Right ventricle myocardium inferior (tissue), 1 donor: ENCODE results near the gene COL6A3. TPM values are rescaled to one million over a fixed set of nuclear protein-coding genes. Genes with fewer than 3 reads are reported as not detected.

Experiments used
- ATAC-seq: fragments of 200-7000 bp; cut with Tn5 transposase; one replicate; pipeline ENCODE4 v1.9.1; 2020; ENCODE audit warnings: mild to moderate bottlenecking, moderate library complexity
- DNase-seq: peaks from one replicate; pipeline ENCODE4 v3.0.0; 2021; ENCODE audit errors: missing footprints
- intact Hi-C: fragments of 100-400 bp; cut with DNase I; formaldehyde crosslinking; loops from one replicate; pipeline ENCODE4 v1.11.0; 2022
- total RNA-seq: library from RNA; stranded (reverse); fragmentation: NEBNext Ultra II Directional; extraction: Animal tissue kit (Norgen Biotek cat#: 25700); gene quantifications from one replicate; pipeline ENCODE4 v1.2.1, GENCODE V29; 2021
- donor health status: DM: no; HTN: yes; CAD: no; lungs with severe emphysema.

COL6A3 gene
- total RNA-seq, 1 donor from 2014 or later, result 84.5 TPM

DNA sequence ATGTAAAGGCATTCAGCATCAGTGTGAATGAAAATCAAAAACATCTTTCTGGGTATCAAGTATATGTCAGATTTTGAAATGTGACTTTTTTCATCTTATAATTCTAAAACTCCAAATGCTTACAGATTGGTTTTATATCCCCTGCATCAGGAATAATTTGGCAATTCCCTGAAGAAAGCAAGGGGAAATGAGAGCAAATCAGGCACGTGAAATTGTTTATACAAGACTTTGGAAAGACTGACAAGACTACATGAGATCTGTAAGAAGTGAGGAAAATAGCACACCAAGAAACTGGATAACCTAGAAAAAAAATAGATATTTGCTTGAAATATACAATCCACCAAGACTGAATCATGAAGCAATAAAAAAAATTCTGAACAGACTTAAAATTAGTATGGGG lies 13.8 kb downstream of the COL6A3 start:
- ATAC-seq (no peak), DNase-seq (no peak)
- intact Hi-C loops, result no loop called here

DNA sequence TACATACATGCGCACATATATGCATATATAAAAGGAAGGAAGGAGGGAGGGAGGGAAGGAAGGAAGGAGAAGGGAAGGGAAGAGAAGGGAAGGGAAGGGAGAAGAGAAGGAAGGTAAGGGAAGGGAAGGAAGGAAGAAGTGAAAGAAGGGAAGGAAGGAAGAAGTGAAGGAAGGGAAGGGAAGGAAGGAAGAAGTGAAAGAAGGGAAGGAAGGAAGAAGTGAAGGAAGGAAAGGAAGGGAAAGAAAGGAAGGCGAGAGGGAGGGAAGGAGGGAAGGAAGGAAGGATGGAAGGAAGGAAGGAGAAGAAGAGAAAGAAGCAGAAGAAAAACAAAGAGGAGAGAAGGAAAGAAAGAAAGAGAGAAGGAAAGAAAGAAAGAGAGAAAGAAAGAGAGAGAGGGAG lies 16.9 kb downstream of the COL6A3 start:
- intact Hi-C loops, result no loop called here

DNA sequence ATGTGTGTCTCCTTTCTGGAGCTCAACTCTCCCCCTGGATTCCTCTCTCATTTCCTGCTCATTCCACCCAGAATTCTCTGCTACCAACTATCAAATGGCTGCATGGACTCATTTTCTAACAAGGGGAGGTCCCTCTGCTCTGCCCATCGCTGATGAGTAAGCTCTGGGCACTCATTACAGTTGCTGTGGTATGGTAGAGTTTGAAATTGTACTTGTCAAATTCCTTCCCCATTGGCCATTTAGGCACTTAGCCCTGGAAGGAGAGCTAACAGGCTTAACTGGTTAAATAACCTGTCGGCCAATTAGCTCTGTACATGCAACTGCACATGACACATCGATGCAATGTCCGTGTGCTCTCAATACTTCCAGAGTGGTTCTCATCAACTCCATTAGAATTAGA lies 20.4 kb downstream of the COL6A3 start:
- DNase-seq (no peak), ATAC-seq (no peak)
- intact Hi-C loops, result no loop called here

More for the DNA sequence above, 16.9 kb downstream of the COL6A3 start:
- no peak for DNase-seq
- ATAC-seq, result no peak

DNA sequence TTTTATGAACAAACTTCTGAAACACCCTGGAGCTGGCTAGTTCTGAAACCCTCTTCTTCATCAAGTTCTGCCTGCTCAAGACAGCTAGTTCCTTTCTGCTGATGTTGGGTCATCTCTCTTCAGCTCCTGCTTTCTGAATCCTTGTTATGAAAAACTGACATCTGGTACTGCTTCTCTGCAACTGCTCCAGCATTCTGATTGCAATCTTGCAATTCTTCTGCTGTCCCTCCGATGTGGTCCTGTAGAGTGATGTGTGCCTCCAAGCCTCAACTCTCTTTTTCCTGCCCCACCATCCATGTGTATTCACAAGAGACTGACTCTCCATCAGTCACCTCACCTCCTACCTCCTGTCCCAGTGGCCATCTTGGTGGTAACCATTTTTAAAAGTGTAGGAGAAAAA lies 21.8 kb downstream of the COL6A3 start:
- intact Hi-C loops, result no loop called here
- DNase-seq (no peak), ATAC-seq (no peak)

DNA sequence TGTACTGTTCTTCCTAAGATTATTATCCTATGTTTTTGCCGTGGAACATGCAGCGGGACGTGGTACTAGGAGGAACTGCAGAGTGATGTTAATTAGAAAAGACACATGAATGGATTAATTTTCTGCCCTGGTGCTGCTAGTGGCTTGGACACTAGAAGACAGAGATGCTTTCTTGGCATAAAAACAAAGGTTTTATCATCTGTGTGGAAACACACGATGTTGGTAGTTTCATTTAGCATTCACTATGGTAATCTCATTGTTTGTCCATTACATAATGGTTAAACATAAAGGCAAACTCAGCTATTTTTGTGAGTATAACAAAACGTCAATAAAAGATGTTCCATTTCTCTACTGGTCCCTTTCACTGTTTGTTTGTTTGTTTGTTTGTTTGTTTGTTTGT lies 22.8 kb downstream of the COL6A3 start:
- ATAC-seq, result no peak
- intact Hi-C loops, result no loop called here
- DNase-seq, result no peak

DNA sequence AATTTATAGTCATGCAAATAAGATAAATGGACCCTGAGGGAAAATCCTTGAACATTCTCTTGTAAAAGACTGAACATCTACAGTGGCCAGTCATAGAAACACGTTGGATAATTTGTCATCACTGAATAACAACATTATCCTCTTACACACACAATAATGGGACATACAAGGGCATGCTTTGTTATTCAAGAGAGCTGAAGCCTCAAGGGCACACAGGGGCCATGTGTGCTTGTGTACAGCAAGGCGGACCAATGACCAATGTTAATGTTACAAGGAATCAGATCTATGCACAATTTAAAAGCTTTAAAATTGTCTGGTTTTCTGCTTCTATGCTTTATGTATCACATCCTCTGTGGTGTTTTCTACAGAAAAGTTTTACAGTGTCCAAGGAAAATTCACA lies 23.7 kb downstream of the COL6A3 start:
- intact Hi-C loops, result no loop called here
- ATAC-seq (no peak), DNase-seq (no peak)

DNA sequence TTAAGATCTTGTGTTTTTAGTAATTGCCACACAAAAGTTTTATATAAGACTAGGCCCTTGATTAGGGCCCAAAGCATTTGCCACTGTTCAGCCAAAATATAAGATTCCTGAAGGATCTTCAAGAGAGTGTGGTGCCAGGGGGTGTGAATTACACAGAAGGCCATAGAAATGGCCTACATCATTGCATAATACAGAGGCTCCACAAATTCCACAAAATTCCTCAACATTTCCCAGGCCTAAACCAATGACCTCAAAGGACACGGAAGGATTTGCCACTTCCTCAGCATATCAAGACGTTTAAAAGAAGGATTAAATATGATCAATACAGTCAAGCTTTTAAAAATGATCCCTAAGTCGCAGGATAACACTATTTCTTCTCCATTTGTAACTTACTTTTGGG lies 24.1 kb downstream of the COL6A3 start:
- intact Hi-C loops, result no loop called here
- DNase-seq (no peak), ATAC-seq (no peak)

DNA sequence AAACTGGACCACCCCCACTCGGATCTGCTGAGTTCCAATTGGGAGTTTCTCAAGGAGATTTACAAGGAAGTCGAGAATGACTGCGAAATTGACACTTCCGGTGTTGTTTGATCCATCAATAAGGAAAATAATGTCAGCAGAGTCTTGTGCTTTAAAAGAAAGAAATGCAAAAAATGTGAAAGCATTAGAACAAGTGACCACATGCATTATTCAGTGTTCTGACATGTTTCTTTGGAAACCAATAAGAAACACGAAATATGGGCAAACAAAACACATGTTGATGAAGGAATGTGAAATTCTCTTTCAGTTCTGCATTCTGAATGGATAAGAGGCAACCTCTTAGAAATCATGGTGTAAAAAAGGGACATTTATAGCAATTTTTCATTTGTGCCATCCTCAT lies 25.9 kb downstream of the COL6A3 start:
- intact Hi-C loops, result no loop called here
- ATAC-seq (no peak), DNase-seq (no peak)

DNA sequence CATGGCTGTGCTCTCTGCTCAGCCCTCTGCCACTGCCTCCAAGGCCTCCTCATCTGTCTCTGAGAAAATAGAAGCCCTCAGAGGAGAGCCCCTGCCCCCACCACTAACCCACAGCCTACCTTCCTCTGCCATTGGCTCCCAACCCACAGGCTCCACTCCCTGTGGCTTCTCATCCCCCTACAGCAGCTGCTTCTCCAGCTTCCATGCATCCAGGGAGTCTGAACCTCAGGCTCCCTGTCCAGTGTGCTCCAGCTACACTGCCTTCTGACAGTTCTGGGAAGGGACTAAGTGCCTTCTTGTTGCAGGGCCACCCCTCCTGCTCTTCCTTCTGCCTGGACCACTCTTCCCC lies 29.3 kb downstream of the COL6A3 start:
- ATAC-seq, result no peak
- intact Hi-C loops, result no loop called here
- DNase-seq, result no peak

DNA sequence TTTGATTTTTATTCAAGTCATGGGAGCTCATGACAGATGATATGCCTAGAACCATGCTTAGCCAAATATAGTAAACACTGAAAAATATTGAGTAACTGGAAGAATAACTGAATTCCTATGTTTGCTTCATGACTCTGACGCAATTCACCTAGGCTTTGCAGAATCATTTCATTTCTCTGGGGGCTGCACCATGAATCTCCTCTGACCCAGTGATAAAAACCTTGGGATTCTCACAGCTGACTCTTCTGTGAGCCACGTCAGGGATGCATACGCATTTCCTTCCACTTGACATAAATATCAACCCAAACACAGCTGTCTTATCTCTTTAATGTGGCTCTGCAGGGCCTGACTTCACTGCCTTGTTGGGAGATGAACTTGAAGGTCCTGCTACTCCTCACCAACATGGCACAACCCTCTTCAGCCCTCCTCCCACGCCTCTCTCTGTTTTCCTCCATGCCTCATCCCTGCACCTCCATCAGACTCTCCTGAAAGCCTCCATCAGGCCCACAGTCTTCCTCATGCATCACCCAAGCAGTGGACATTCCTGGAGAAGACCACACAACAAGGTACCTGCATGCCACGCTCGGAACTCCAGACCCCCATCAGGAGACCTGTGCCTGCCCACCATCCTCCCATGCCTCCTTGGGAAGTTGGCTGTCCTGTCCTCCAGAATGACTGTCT lies 29.8 kb downstream of the COL6A3 start:
- DNase-seq, result no peak
- intact Hi-C loops, result no loop called here
- ATAC-seq, result peak; percentile 23

DNA sequence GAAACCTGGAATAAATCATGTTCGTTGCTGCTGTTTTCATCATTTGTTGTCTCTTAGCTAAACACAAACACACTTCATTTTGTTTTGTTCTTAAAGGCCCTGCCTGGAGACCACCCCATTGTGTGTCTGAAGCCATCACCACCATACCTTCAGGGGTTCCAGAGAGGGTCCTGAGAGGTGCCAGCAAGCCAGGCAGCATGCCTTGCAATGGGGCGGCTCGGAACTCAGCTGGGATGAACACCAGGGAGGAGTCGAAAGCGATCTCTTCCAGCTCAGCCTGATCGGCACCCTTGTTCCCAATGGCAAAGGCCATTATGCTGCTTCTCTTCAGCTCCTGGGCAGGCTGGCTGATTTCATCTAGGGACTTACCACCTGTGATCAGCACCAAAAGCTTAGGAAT lies 33.2 kb downstream of the COL6A3 start:
- DNase-seq, result no peak
- intact Hi-C loops, result no loop called here
- no peak for ATAC-seq

DNA sequence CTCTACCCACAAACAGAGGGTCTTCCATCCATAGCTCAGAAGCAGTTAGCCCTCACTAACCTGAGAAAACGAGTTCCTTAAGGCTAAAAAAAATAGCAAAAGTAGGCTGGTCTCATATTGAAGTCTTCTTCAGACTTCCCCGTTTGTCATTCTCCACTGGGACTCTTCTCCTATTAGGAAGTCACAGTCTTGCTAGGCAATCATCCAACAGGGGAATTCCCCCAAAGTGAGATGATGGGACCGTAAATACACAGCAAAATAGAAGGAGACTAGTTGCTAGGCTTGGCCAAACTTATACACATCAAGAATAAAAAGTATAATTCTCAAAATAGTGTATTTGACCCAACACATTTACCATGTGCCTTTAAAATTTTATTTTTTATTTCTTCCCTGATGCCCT lies 34.3 kb downstream of the COL6A3 start:
- ATAC-seq, result no peak

DNA sequence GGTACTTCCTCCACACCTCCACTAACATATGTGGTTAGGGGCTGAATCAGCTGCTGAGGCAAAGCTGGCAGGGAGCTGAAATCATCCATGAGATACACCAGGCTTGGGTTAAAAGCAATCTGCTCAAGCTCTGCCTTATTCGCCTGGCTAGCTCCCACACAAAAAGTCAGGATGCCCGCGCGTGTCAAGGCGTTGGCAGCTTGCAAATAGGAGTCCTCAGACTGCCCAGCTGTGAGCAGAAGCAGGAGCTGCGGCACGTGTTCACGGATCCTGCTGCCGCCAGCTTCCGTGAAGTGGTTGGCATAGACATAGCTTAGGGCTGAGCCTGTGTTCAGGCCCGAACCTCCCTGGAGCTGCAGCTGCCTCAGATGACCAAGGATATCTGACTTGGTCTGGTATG lies 35.3 kb downstream of the COL6A3 start:
- ATAC-seq, result no peak
- intact Hi-C loops, result no loop called here
- no peak for DNase-seq

More for the DNA sequence above, 34.3 kb downstream of the COL6A3 start:
- intact Hi-C loops, result no loop called here
- no peak for DNase-seq

DNA sequence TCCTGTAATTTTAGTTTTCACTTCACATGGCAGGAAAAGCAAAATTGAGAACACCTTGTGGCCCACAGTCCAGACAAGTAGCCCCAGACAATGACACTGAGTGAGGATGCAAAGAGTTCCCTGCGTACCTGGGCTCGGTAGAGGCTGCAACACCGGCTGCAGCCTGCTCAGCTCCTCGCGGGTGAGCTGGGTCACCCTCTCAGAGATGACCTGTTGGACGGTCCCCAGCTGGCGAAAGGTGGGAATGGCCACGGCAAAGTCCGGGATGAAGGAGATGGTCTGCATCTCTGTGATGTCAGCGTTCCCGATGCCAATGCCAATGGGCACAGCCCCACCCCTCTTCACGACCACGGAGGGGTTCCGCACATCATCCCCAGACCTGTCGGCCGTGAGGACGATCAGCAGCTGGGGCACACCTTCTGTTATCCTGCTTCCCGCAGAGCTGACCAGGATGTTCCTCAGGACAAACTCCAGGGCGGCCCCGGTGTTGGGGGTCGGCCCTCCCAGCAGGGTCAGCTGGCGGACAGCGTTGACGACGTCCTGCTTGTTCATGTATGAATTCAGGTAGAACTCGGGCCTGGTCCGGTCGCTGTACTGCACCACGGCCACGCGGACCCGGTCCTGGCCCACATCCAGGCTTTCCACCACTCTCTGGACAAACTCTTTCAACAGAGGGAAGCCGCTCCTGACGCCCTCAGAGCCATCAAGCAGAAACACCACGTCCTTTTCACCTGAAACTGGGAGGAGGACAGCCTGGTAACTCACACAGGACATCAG lies 39.5 kb downstream of the COL6A3 start:
- intact Hi-C loops, result no loop called here
- DNase-seq (no peak), ATAC-seq (no peak)

DNA sequence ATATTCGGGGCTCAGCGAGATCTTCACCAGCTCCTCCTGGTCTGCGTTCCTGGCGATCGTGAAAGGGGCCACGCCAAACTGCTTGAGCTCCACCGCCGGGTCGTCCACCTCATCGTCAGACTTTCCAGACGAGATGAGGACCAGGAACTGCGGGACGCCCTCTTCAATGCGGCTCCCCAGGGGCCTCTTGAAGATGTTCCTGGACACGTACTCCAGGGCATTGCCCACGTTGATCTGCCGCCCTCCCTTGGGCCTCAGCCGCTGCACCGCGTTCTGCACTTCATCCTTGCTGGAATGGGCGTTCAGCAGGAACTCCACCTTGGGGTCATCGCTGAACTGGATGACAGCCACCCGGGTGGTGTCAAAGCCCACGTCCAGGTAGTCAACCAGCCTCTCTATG lies 42.1 kb downstream of the COL6A3 start:
- ATAC-seq (no peak), DNase-seq (no peak)
- intact Hi-C loops, result no loop called here

DNA sequence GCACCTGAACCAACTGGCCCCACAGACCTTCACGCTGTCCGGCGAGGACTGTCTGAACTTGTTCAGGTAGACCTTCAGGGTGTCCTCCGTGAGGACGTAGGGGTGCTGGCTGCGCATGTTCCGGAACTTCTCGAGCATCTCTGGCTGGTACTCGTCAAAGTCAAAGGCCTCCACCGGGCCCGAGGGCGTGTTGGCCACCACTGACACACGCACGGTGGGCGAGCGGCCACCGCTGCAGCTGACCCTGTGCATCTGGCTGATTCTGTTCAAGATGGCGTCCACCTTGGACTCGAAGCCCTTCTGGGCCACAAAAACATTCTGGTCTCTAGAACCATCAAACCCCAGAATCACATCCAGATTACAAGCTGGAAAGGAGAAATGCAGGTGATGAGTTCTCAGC lies 48.3 kb downstream of the COL6A3 start:
- DNase-seq, result no peak
- intact Hi-C loops, result no loop called here
- ATAC-seq, result no peak

DNA sequence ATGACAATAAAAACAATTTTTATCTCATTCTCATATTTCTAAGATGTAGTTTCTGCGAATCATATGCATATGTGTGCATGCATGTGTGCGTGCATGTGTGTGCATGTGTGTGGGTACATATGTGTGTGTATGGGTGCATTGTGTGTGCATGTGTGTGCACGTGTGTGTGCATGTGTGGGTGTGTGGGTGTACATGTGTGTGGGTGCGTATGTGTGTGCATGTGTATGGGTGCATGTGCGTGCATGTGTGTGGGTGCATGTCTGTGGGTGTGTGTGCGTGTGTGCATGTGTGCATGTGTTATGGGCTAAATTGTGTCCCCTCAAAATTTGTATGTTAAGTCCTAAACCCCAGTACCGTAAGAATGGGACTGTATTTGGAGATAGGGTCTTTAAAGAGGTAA lies 49.3 kb downstream of the COL6A3 start:
- no peak for DNase-seq
- intact Hi-C loops, result no loop called here
- no peak for ATAC-seq

DNA sequence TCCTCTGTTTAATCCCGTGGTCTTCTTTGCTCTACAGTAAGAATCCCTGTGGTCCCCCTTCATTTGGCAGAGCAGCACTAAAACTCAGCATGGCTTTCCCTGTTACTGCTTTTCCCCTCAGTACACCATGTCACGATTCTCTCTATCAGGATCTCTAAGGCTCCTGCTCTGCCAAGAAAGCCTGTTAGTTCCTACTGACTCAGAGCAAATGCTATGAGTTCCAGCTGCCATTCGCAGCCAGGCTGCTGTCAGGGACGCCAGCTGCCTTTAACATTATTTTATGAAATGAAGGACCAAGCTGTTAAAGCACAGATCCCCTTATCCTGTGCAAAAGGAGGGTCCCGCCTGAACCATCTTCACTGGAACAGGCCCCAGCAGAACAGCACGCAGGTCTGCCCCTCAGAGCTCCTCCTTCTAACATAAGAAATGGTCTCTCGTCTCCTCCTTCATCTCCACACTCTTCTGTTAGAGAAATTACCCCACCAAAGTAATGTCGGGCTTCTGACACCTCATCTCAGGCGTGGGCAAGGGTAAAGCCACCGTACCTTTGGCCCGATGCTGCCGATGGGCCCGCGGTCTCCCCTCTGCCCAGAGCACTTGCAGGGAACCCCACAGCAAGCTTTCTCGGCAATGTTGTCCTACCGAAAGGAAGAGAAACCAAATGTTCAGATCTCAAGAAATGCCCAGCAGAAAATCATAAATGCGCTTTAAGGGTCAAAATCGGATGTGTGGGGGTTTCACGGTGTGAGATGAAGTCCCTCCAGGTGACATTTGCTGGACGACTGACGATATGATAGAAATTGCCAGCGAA lies 52.6 kb downstream of the COL6A3 start:
- intact Hi-C loops, result no loop called here
- DNase-seq (no peak), ATAC-seq (peak; percentile 65)

DNA sequence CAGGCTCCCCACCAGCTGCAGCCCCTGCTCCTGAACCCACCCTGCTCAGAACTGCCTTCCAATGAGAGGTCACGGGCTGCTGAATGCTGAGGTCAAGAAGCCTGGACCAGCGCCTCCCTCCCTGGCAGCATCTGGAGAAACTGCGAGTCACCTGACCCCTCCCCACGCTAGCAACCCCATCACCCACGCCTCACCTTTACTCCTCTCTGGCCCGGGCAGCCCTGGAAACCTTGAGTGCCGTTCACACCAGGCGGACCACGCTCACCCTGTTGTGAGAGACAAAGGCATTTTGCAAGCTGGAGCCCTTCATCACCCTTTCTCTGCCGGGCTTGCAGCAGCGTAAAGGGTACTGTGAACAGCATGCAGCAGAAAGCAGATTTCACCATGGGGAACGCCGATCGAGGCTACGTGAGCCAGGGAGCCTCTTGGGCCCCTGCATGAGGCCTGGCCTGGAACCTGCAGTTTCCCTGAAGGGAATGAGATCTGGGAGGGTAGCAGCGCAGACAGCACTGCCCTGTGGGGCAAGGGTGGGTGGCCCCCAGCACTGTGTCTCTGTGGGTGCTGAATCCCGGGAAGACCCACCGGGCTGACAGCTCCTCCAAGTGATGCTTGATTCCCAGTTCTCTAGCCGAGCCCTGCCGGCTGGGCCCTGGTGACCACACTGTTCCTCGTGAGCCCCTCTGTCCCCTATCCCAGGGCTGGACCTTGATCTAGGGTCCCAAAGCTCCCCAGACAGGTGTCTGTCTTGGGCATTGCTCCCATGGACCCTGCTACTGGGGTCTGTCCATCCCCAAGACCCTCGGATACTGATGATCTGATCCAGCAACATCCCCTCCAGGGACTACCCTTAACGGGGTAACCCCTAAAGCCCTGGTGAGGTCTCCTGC lies 53.8 kb downstream of the COL6A3 start:
- peak; percentile 51 for DNase-seq
- no peak for ATAC-seq
- intact Hi-C loops, result no loop called here
